ENCODE data around the gene TAS1R3.

- TF ChIP-seq TARDBP (IDR thresholded peaks at IDR 0.05) (no peak), SUZ12 (IDR thresholded peaks at IDR 0.05) (no peak), SP1 (IDR thresholded peaks at IDR 0.05) (no peak), BHLHE40 (IDR thresholded peaks at IDR 0.05; ENCODE audit: borderline replicate concordance) (no peak)
Measured at GRCh38 chr1:1327291-1327690, 3.8 kb upstream of the TAS1R3 start.
